CD4-positive, alpha-beta T cell treated with Interleukin-6 for 4 hours (primary cell): ENCODE data around the gene TPGS1.

ENCODE experiments used
- DNase-seq: peaks from one replicate; pipeline ENCODE4 v3.0.0-alpha.2; 2020; ENCODE audit warnings: mixed read lengths

TPGS1 gene, protein sequence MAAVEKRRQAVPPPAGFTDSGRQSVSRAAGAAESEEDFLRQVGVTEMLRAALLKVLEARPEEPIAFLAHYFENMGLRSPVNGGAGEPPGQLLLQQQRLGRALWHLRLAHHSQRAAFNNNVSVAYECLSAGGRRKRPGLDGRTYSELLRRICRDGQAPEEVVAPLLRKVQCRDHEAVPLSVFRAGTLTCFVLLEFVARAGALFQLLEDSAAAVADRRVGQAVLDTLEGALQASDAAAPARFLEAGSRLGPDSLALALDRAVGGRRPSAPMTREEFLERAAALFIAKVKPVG

DNA sequence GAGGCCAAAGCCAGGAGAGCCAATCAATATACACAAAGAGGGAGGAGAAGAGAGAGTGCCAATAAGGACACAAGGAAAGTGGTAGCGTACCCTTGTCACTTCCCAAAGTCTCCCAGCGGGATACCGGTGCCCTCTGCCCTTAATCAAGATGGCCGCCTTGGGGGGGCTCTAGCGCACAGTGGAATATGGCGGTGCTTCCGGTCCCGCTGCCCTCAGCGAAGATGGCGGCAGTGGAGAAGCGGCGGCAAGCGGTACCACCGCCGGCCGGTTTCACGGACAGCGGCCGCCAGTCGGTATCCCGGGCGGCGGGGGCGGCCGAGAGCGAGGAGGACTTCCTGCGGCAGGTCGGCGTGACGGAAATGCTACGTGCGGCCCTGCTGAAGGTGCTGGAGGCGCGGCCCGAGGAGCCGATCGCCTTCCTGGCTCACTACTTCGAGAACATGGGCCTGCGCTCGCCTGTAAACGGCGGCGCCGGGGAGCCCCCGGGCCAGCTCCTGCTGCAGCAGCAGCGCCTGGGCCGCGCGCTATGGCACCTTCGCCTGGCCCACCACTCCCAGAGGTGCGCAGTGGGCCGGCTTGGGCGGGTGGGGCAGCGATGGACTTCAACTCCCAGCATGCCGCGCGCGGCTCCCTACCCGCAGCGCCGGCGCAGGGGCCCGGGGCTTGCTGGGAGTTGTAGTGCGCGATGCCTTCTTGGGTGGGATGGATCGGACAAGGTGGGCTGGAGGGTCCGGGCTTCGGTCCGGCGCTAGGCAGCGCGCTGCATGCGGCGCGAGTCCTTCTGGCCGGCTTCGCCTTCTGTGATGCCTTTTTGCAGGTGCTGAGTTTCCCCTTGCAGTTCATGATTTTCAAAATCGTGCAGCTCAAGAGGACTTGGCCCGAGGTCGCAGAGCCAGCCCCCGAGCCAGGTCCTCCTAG, at the start of gene TPGS1:
TSS of gene TPGS1 (plus strand) at position 212 of the 918 bp plus-strand sequence. CDS start at position 222, 10 bp downstream.
- DNase-seq: peak; percentile 89

- DNase-seq: no peak
These were observed 49.7 kb upstream of the TPGS1 start for GRCh38 chr19:457636-458035.

DNA sequence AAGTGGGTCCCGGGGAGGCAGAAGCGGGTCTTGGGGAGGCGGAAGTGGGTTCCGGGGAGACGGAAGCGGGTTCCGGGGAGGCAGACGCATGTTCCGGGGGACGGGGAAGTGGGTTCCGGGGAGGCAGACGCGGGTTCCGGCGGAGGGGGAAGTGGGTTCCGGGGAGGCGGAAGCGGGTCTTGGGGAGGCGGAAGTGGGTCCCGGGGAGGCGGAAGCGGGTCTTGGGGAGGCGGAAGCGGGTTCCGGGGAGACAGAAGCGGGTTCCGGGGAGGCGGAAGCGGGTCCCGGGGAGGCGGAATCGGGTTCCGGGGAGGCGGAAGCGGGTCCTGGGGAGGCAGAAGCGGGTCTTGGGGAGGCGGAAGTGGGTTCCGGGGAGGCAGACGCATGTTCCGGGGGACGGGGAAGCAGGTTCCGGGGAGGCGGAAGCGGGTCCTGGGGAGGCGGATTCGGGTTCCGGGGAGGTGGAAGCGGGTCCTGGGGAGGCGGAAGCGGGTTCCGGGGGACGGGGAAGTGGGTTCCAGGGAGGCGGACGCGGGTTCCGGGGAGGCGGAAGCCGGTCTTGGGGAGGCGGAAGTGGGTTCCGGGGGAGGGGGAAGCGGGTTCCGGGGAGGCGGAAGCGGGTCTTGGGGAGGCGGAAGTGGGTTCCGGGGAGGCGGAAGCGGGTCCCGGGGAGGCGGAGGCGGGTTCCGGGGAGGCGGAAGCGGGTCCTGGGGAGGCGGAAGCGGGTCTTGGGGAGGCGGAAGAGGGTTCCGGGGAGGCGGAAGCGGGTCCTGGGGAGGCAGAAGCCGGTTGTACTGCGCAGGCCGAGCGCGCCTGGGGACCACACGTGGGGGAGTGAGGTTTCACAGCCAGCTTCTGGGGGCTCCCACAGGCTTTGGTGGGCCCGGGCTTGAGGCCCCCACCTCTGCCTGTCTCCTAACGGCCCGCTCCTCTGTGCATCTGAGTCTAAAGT, 48.9 kb upstream of the TPGS1 start:
- DNase-seq: no peak

DNA sequence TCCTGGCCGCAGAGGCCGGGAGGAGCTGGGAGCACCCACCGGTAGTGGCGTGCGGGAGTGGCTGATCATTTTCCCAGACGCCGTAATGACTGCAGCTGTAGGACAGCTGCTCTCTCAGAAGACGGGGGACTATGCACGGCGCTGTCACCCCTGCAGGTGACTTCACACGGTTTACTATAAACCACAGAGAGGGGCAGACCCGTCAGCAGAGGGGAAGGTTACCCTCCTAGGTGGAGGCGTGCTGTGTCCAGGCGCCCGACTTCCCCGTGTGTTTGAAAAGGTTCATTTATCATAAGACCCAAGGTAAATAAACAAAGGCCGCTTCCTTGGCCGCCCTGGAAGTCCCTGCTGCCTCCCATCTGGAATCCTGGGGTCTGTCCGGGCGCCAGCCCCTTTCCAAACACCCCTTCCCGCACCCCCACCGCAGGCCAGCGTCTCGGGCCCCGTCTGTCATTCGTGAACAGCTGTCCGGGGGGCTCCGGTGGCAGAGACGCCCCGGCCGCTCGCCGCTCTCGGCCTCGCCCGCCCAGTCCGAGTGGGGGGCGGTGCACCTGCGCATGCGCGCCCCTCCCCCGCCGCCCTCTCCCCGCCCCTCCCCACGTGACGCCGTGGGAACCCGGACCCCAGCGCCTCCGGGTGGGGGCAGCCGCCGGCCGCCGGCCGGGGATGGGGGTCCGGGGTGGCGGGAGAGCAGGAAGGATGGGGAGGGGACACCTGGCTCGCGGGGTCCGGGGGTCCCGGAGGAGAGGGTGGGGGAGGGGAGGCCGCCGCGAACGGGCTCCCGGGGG, 47.4 kb upstream of the TPGS1 start:
- peak; percentile 10 for DNase-seq

DNA sequence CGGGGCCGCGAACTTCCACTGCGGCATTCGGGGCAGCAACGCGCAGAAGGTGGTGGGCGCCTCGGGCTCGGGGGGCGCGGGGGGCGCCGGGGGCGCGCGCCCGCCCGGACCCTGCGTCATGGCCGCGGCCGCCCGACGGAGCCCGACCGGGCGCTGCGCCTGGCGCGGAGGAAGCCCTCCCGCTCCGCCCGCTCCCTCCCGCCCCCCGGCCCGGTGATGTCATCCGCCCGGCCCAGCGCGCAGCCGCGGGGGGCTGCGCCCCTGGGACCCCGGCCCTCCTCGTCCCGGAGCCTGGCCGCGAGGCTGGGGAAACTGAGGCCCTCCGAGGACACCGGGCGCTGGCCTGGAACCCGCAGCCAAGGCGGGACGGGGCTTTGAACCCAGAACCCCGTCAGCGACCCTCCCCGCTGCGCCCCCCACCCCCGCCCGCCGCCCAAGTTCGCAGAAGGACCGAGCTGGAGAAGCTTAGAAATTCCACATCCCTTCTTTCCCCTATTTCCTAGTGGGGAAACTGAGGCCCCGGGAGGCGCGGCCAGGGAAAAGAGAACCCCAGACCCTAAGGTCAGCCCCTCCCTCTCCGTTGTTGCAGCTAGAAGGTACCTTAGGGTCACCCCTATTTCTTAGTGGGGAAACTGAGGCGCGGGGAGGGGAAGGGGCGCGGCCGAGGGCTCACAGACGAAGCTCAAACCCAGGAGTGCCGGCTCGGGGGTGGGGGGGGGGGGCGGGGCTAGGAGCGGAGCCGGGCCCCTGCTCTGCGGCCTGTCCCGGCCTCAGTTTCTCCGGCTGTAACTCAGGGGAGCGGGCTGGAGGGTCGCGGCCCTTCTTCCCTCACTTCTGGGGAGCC, 46.2 kb upstream of the TPGS1 start, which contains the start of gene SHC2:
TSS of gene SHC2 (minus strand) at position 157 of the 844 bp plus-strand sequence. CDS start at position 120, 37 bp downstream.
- DNase-seq: peak; percentile 16

DNA sequence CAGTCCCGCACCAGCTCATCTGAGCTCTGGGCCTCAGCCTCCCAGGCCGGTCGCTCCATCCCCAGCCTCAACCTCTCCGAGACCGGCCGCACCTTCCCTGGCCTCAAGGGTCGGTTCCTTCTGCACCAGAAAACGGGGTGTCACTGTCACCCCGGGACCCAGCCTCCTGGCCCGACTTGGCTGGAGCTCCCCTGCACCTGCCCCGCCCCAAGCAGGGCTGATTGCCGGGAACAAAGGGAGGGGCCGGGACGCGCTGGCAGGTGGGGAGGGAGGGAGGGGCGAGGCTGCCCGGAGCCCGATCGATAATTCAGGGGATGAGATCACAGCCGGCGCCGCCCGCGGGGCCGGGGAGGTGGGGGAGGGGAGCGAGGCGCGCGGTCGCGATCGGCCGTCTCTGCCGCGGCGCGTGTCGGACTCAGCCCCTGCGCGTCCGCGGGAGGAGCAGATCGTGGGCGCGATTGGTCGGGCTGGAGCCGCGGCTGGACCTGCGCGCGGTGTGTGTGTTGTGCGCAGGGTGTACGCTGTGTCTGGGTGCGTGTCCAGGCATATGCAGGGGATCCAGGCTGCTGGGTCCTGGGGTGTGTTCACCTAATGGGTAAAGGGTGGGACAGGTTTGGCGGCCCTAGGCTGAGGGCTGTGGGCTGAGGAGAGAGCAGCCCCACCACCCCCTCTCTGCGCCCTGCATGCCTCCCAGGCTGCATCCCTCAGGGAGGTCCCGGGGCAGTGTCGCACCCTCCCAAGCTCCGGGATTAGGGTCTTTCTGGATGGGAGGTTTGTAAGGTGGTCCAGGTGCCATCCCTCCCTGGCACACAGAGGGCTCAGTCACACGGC, 45.4 kb upstream of the TPGS1 start:
- DNase-seq: peak; percentile 23

- DNase-seq: no peak
These were observed 43.7 kb upstream of the TPGS1 start for GRCh38 chr19:463483-464207.

DNA sequence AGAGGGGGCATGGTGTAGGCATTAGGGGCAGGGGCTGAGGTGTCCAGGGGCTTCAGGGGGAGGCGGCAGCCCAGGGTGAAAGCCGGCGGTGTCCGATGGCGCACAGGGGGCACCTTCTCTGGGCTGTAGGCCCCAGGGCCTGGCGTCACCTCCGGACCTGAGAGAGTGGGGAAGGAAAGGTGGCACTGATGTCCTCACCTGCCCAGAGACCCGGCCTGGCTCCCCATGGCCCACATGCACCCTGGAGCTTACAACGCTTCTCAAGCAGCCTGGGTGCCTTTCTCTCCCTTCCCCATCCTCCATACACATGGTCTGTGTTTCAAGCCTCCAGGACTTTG, 43.1 kb upstream of the TPGS1 start:
- no peak for DNase-seq

DNA sequence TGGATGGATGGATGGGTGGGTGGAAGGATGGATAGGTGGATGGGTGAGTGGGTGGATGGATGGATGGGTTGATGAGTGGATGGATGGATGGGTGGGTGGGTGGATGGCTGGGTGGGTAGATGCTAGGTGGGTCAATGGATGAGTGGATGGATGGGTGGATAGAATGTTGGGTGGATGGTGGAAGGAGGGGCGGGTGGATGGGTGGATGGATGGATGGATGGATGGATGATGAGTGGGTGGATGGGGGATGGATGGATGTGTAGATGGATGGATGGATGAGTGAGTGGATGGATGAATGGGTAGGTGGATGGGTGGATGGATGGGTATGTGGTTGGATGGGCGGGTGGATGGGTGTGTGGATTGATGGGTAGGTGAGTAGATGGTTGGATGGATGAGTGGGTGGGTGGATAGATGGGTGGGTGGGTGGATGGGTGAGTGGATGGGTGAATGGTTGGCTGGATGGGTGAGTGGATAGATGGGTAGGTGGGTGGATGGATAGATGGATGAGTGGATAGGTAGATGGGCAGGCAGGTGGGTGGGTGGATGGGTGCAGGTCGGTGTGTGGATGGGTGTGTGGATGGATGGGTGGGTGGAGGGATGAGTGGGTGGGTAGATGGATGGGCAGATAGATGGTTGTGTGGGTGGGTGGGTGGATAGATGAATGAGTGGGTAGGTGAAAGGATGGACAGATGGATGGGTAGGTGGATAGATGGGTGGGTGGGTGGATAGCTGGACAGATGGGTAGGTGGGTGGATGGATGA, 42.1 kb upstream of the TPGS1 start:
- DNase-seq: no peak

- DNase-seq: no peak
These were observed 39.7 kb upstream of the TPGS1 start for GRCh38 chr19:467554-467953.

DNA sequence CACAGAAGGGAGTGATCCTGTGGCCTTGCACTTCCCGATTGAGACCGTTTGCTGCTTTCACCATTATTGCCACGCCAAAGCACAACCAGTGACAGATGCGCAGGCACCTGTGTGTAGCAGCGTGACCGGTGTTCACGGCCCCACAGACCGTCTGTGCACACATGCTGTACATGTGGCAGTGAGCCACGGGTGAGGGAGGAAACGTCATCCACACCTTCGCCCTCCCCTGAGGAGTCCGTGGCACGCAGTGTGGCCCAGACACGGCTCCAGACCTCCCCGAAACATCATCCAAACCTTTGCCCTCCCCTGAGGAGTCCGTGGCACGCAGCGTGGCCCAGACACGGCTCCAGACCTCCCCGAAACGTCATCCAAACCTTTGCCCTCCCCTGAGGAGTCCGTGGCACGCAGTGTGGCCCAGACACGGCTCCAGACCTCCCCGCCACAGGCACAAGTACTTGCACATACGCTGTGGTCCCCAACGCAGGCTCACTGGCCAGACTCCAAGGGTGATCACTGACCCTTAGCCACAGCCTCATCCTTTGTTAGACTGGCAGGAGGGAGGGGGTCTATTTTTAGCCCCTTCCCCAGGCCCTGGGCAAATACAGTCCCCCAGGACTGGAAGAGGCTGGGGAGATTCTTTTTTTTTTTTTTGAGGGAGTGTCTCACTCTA, 38.6 kb upstream of the TPGS1 start:
- DNase-seq: no peak

DNA sequence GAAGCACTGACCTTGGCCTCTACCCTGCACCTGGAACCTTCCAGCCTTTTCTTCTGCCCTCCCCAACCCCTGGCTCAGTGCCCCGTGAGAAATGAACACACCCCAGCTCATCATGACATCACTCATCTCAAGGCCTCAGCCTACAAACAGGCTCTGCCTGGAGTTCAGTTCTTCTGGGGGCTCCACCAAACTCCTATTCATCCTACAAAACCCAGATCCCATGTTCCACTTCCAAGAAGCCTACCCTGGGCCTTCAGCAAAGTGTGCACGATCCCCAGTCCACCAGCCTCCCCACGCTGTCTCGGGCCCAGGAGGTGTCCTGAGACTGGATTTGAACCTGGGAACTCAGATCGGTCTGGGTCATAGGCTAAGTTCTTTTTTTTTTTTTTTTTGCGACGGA, 37.5 kb upstream of the TPGS1 start:
- no peak for DNase-seq

DNA sequence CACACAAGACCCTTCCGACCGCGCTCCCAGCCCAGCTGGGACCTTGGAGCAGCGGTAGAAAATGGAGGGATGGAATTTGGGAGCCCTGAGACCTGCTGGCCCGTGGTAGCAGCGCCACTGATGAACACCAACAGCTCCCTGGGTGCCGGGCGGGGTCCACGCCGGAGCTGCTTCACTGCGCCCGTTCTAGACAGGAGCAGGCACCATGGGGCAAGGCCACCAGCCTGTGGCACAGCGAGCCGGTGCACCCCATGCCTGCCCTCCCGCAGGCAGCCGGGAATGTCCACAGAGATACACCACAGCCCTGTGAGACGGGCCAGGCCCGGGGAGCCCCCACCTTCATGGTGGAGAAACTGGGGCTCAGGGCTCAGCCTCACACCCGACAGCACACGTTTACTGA, 36.6 kb upstream of the TPGS1 start:
- DNase-seq: no peak

DNA sequence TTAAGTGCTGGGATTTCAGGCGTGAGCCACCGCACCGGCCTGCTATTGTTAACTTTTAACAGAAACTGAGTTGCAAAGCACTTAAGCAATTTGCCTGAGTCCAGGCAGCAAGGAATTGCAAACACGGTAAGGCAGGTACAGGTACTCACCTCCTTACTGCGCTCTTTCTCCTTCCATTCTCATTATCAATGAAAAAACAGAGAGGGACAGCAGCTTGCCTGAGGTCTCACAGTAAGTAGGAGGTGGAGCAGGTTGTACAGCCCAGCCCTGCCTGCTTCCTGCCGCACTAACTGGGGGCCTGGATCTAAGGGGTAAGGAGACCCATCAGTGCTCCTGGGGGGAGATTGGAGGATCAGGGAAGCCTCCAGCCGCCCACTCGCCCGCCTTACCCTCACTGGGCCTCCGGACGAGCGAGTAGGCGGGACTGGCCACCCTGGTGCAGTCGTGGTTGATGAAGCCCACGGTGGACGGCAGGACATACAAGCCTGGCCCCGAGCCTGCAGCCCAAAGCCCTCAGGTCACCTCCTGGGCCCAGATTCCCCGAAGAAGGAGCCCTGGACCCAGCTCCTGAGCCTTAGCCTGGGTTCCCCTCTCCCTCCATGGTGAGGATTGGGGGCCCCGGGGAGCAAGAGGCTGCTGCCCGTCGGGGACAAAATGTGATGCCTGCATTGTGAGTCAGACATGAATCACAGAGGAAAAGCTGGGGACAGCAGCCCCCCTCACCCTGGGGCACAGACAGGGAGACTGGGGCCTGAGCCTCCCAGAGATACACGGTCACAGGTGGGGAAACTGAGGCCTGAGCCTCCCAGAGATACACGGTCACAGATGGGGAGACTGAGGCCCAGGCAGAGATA, 35.1 kb upstream of the TPGS1 start:
- no peak for DNase-seq

DNA sequence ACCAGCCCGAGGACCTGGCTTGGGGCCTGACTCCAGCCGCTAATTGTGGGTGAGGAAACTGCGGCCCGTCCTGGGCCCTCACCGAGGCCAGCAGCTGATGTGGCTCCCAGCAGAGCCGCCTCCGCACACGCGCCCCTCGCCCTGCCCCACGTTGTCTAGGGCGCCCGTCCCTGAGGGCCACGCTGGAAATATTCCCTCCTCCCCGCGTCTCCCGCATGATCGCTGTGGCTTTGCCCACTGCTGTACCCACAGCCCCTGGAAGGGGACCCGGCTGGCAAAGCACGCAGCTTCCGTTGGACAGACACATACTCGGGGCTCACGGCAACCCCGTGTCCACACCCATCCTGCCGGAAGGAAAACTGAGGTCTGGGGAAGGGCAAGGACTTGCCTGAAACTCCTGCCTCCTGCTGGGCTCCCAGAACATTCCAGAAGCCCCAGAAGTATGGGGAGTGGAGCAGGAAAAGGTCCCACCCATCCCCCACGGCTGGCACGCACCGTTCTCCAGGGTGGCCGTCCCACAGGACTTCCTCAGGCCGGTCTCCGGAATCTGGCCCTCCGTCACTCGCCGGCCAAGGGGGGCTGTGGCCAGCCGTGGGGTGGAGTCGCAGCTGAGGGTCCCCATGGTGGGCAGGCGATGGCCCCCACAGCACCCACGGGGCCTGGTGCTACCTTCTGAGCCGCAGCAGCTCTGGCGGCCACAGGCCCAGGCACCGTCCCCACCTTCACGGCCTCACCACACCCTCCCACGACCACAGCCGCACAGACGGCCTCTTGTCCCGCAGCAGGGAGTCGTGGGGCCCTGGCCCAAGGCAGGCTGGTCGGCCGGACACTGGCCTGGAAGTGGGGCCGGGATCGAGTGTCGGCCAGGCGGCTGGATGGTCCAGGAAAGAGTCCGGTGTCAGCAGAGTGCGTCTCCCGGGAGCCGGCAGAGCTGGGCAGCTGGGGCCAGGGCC, 32.9 kb upstream of the TPGS1 start:
- no peak for DNase-seq

- no peak for DNase-seq
These were observed 31.9 kb upstream of the TPGS1 start for GRCh38 chr19:475360-475759.
